Left ventricle myocardium inferior (tissue), 1 donor: ENCODE results near the gene LMNTD2. TPM values are rescaled to one million over a fixed set of nuclear protein-coding genes. Genes with fewer than 3 reads are reported as not detected.
"Not testable (repeated sequence)": the region's sequence is repeated elsewhere in the genome, so short reads cannot be mapped to it uniquely, and the experiment has no call there.

Experiments used
- DNase-seq: peaks from one replicate; pipeline ENCODE4 v3.0.0-alpha.2; 2020
- H3K27ac ChIP-seq: fragments of 200-600 bp; replicated peaks from 2 replicates; pipeline ENCODE4 v1.8.0; 2021
- H3K27me3 ChIP-seq: fragments of 200-600 bp; 2 replicates; pipeline ENCODE4 v1.8.0; 2021; ENCODE audit warnings: low read depth
- H3K36me3 ChIP-seq: fragments of 200-600 bp; 2 replicates; pipeline ENCODE4 v1.8.0; 2021
- H3K4me1 ChIP-seq: fragments of 200-600 bp; 2 replicates; pipeline ENCODE4 v1.8.0; 2021
- H3K4me3 ChIP-seq: fragments of 200-600 bp; 2 replicates; pipeline ENCODE4 v1.8.0; 2021; ENCODE audit warnings: mild to moderate bottlenecking, moderate library complexity
- H3K9me3 ChIP-seq: fragments of 200-600 bp; replicated peaks from 2 replicates; pipeline ENCODE4 v1.8.0; 2021
- intact Hi-C: fragments of 100-400 bp; cut with micrococcal nuclease; formaldehyde crosslinking; loops from one replicate; pipeline ENCODE4 v1.11.0; 2022
- total RNA-seq: library from RNA; stranded (reverse); fragmentation: NEBNext Ultra II Directional; extraction: Animal tissue kit (Norgen Biotek cat#: 25700); gene quantifications from one replicate; pipeline ENCODE4 v1.2.1, GENCODE V29; 2021
- TF ChIP-seq, protein P1 (sequence below): fragments of 200-600 bp; IDR thresholded peaks from 2 replicates; pipeline ENCODE4 v1.8.0; 2021; ENCODE audit warnings: antibody characterized with exemption, mild to moderate bottlenecking, borderline replicate concordance
- donor health status: DM: no; HTN: yes; CAD: no; lungs with severe emphysema.

Gene LMNTD2
- total RNA-seq, 1 donor from 2014 or later: 0.52 TPM

DNA sequence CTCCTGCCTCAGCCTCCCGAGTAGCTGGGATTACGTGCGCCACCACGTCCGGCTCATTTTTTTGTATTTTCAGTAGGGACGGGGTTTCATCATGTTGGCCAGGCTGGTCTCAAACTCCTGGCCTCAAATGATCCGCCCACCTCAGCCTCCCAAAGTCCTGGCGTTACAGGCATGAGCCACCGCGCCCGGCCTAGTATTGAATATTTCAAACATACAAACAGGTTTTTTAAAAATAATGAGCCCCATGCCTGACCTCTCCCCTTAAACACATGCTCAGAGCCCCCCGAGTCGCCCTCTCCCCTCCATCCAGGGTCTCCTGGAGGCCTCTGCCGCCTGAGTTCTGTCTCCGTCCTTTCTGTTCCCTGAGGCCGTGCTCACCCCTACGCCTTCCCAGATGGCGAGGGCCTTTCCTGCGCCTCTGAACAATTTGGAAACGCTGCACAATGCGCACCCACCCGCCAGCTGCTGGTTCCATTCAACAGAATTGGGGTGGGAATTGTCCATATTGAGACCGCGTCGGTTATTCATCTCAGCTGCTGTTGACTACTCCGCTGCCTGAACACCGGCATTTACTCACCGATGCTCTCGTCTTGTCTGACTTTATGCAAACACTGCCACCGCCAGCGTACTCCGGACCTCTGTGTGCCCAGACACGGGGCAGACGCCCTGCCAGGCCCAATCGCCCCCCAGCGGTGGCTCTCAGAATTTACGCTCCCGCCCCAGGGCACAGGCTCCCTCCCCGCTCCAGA lies 39.9 kb downstream of the LMNTD2 start:
- H3K27me3 ChIP-seq: no peaks in the 10 kb centered on the region
- H3K36me3 ChIP-seq: no peaks in the 10 kb centered on the region
- no peak overlapping the region for H3K27ac ChIP-seq
- no peak for DNase-seq
- TF ChIP-seq, protein P1, sequence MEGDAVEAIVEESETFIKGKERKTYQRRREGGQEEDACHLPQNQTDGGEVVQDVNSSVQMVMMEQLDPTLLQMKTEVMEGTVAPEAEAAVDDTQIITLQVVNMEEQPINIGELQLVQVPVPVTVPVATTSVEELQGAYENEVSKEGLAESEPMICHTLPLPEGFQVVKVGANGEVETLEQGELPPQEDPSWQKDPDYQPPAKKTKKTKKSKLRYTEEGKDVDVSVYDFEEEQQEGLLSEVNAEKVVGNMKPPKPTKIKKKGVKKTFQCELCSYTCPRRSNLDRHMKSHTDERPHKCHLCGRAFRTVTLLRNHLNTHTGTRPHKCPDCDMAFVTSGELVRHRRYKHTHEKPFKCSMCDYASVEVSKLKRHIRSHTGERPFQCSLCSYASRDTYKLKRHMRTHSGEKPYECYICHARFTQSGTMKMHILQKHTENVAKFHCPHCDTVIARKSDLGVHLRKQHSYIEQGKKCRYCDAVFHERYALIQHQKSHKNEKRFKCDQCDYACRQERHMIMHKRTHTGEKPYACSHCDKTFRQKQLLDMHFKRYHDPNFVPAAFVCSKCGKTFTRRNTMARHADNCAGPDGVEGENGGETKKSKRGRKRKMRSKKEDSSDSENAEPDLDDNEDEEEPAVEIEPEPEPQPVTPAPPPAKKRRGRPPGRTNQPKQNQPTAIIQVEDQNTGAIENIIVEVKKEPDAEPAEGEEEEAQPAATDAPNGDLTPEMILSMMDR: peak; percentile 27
- intact Hi-C loops: no loop called here
- H3K4me3 ChIP-seq: no peak overlapping the region
- H3K4me1 ChIP-seq: peaks cover 11% of the 10 kb centered on the region
- H3K9me3 ChIP-seq: peaks cover 9% of the 10 kb centered on the region

DNA sequence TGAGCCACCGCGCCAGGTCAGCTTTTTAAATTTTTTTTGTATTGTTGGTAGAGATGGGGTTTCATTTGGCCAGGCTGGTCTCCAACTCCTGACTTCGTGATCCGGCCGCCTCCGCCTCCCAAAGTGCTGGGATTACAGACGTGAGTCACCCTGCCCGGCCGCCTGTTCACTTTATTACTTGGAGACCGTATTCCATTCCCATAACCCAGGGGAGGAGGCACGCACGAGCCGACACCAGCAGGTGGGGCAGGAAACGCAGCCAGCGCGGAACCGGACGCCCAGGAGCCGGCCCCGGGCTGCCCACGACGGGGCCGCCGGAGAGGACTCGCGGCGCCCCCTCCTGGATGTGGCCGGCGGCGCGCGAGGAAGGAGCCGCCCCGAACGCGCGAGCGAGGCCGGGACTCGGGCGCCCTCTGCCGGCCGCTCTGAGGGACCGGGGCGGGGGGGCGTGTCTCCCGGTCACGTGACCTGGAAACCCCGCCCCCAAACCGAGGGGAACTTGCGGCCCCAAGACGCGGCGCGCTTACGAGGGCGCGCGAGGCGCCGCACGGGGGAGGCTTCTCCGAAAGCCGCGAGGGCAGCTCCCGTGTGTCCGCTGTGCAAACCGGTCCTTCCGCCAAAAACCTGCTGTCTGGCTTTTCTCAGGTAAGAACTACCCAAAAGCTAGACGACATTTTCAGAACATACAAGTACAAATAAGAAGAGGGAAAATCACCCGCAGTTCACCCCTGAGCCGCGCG lies 41.9 kb downstream of the LMNTD2 start:
- Histone ChIP-seq H3K27me3 (no peaks in the 10 kb centered on the region), H3K36me3 (peaks cover 8% of the 10 kb centered on the region), H3K4me1 (peaks cover 11% of the 10 kb centered on the region), H3K27ac (peak overlapping the region; percentile 84), H3K4me3 (peak overlapping the region; percentile 57), H3K9me3 (peaks cover 9% of the 10 kb centered on the region)
- intact Hi-C loops: no loop called here
- TF ChIP-seq, protein P1: peak; percentile 100
- peak; percentile 89 for DNase-seq

DNA sequence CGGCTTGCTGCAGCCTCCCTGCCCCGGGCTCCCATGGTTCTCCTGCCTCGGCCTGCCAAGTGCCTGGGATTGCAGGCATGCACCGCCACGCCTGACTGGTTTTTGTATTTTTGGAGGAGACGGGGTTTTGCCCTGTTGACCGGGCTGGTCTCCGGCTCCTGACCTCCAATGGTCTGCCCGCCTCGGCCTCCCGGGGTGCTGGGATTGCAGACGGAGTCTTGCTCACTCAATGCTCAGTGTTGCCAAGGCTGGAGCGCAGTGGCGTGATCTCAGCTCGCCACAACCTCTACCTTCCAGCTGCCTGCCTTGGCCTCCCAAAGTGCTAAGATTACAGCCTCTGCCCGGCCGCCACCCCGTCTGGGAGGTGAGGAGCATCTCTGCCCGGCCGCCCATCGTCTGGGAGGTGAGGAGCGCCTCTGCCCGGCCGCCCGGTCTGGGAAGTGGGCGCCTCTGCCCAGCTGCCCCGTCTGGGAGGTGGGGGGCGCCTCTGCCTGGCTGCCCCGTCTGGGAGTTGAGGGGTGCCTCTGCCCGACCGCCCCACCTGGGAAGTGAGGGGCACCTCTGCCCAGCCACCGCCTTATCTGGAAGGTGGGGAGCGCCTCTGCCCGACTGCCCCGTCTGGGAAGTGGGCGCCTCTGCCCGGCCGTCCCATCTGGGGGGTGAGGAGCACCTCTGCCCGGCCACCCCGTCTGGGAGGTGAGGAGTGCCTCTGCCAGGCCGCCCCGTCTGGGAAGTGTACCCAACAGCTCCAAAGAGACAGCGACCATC lies 43.4 kb downstream of the LMNTD2 start:
- H3K27me3 ChIP-seq, DNase-seq, H3K4me3 ChIP-seq, H3K27ac ChIP-seq, H3K9me3 ChIP-seq, intact Hi-C loops: not testable (repeated sequence)
- peaks cover 11% of the 10 kb centered on the region for H3K4me1 ChIP-seq
- H3K36me3 ChIP-seq: peaks cover 14% of the 10 kb centered on the region

DNA sequence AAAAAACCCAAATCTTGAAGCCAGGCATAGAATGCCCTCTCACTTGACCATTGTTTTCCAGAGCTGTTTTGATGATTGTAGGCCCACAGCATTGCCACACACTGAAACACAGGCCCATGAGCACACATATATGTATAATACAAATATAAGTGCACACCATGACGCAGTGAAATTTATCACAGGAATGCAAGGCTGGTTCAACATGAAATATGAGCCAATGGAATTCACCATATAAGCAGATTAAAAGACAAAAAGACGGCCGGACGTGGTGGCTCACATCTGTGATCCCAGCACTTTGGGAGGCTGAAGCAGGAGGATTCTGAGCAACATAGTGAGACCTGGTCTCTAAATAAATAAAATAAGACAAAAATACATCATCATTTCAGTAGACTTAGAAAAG lies 44.1 kb downstream of the LMNTD2 start:
- Histone ChIP-seq H3K9me3 (peaks cover 9% of the 10 kb centered on the region), H3K4me3 (no peak overlapping the region), H3K27ac (no peak overlapping the region), H3K36me3 (peaks cover 17% of the 10 kb centered on the region), H3K4me1 (peaks cover 11% of the 10 kb centered on the region), H3K27me3 (no peaks in the 10 kb centered on the region)
- TF ChIP-seq, protein P1: no peak
- intact Hi-C loops: no loop called here
- no peak for DNase-seq

DNA sequence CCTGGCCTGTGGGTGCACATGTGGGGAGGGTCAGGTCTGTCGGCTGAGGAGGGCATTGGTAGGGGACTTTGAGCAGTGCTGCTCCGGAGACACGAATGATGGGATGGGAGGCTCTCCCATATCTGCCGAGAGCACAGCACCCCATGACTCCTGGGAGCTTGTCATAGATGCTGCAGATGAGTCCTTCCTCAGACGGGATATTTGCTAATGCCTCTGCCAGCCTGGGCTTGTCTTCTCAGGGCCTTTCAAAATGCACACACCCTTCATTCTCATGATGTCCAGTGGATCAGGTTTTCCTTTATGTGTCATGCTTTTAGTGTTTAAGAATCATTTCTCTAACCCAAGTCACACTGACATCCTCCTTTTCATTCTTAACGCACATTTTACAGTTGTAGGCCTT lies 45.4 kb downstream of the LMNTD2 start:
- Histone ChIP-seq H3K9me3 (peaks cover 9% of the 10 kb centered on the region), H3K4me1 (peaks cover 11% of the 10 kb centered on the region), H3K36me3 (peaks cover 29% of the 10 kb centered on the region), H3K4me3 (no peak overlapping the region), H3K27me3 (no peaks in the 10 kb centered on the region), H3K27ac (no peak overlapping the region)
- DNase-seq: no peak
- intact Hi-C loops: no loop called here
- TF ChIP-seq, protein P1: no peak
